NCI-H524 (cell line): ENCODE results near the gene CELSR1.

ENCODE experiments used
- DNase-seq, 2 experiments: peaks; one replicate each; lab custom pipeline; 2025; lab: John Stamatoyannopoulos, UW

Gene CELSR1

GRCh38 chr22:46553189-46553588 lies 15.8 kb upstream of the CELSR1 start:
- DNase-seq: no peak

GRCh38 chr22:46551996-46552395 lies 14.6 kb upstream of the CELSR1 start:
- DNase-seq: no peak

DNA sequence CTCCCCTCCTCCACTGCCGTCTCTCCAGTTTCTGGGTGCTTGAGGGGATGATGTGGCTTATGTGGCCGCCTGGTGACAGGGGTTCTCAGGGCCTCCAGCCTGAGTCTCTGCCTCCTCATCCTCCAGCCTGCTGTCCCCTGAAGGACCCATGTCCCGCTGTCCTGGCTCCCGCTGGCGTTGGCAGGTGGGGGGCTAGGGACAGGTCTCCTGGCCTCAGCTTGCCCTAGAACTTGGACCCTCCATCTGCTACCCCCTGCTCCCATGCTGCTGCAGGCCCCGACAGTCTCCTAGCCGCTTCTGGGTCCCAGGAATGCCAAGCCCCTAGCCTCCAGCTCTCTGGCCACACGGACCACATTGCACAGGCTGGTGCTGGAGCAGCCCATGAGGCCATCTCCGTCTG lies 13.9 kb upstream of the CELSR1 start:
- DNase-seq: no peak

DNA sequence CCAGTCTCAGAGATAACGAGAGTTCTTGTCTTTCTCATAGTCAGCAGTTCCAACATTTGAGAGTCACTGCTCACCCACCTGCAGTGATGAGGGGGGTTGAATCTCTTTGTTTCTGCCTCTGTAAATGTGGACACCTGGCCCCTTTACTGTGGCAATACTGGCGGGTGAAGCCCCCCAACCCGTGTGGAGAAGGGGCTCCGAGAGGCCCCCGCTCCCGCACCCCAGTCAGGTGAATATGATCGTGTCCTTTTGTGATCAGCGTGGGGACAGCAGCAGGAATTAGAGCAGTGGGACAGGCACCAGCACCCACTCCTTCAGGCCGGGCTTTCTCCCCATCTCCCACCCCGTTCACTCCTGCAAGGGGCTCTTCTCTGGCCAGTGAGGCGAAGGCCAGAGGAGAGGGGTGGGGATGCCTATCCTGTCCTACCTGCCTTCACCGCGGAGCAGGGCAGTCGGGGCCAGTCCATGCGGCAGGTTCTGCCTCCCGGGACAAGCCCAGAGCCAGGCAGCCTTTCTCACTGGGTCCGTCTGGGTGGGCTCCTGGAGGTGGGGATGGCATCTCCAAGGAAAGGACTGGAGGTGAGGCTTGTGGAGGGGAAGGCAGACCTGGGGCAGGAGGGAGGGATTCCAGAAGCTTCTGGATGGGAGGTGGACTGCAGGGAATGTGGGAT lies 12.7 kb upstream of the CELSR1 start:
- no peak for DNase-seq

DNA sequence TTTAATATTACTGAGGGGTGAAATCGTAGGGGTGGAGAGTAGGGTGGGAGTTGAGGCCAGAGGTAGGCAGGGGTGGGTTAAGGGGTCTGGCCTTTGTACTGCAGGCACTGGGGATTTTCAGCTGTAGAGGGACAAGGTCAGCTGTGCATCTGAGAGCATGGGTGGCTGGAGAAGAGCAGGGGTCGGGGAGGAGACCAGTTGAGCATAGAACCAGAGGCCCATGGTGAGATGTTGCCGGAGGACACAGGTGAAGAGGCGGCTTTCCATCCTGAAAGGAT lies 12.1 kb upstream of the CELSR1 start:
- no peak for DNase-seq

GRCh38 chr22:46547883-46548244 lies 10.4 kb upstream of the CELSR1 start:
- DNase-seq: no peak

DNA sequence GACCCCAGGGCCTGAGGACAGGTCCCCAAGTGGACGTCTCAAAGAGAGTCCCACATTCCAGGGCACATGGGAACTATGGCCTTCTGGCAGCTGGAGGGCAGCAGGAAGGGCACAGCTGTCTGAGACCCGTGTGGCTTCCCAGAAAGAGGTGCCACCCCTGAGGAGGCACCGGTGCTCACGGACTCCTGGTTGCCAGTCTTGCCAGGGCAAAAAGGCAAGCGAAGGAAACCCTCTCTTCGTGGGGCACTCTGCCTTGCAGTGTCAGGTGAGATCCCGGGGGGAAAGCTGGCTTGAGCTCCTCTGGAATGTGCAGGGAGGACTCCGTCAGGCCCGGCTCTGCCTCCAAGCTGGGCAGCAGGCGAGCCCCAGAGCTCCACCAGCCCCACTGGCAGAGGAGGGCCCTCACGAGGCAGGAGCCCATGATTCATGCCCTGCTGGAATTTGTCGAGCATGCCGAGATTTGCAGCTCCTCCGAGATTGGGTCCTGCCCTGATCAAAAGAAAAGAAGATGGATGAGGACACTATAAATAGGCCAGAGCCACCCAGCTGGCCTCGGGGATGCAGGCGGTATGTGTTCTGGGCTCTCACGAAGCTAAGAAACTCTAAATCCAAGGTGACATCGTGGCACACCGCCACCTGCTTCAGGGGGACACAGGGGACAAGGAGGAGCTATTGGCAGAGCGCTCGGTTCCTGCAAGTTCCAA lies 9.9 kb upstream of the CELSR1 start:
- no peak for DNase-seq

- DNase-seq: no peak
Measured at GRCh38 chr22:46546466-46547178, 9.2 kb upstream of the CELSR1 start.

- DNase-seq: no peak
Measured at GRCh38 chr22:46545086-46545792, 7.8 kb upstream of the CELSR1 start.

DNA sequence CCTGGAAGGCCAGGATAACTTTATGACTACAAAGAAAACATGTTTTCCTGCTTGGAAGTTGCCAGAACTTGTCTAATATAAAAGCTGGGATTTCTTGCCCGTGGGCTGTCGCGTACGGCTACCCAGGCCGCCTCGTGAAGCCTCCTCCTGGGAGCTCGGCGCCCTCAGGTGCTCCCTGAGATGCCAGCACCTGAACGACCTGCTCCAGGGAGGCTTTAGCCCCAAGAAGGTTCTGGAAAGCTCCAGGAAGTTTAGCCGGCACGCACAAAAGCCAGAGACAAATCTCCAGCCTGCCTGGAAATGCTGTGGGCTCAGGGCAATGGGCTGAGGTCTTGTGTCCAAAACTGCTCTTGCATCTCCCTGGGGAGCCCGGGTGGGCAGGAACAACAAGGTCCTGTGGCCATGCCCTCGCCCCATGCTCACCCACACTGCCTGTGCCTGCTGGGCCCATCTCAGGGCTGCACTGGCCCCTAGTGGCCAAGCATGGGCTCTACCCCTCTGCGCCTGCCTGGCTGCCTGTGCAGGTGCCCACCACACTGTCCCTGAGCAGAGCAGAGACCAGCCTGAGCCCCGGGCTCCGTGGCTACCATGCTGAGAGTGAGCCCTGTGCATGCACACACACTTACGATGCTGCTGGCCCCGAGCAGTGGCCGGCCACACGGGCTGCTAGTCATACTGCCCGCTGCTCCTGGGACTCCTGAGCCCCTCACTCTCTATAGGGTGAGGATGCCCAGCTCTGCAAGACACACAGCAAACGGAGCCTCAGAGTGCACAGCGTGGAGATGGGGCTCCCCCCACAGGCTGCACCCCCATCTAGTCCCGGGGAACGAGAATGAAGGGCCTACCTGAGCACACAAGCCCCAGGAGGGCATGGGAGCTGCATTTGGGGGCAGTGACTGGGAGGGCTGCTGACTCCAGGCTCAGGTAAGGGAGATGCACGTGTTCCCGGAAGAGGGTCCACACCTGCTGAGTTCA lies 4.9 kb upstream of the CELSR1 start:
- DNase-seq: peak; percentile 28 to 76

- no peak for DNase-seq
Measured at GRCh38 chr22:46541536-46541935, 4.1 kb upstream of the CELSR1 start.

DNA sequence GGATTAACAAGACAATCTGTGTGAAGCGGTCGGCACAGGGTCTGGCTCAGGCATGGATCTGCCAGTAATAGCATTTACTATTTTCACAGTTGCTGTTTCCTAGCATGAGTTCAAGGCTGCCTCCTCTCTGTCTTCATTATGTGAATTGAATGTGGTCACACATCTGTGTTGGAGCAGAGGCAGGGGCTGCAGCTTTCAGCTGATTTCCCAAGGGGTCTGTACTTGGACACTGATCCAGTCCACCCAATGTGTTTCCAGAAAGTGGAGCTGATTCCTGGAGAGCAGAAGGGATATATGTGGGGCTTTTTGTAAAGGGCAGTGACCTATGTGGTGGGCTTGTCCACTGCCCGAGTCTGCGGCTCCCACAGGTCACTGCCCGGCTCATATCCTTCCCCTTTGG lies 3.5 kb upstream of the CELSR1 start:
- no peak for DNase-seq

DNA sequence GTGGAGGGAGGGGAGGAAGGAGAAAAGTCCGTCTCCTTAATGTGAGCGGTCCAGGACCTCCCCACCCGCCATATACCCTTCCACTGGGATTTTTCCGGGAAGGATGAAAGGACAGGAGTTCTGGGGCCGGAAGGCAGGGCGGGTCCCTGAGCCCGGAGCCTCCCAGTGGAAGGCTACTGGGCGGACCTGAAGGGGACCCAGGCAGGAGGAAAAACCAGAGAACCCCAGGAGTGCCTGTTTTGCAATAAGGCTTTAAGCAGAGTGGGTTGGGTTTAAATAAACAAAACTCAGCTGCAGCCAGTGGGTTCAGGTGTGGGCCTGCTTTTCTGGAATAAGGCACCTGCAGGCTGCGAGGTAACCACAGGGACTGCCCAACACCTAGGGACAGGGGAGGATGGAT lies 1.7 kb upstream of the CELSR1 start:
- DNase-seq: no peak

GRCh38 chr22:46538814-46539160 lies 1.4 kb upstream of the CELSR1 start:
- no peak for DNase-seq

- DNase-seq: peak; percentile 17 to 41
Measured at GRCh38 chr22:46537946-46538813, 760 bp upstream of the CELSR1 start.

DNA sequence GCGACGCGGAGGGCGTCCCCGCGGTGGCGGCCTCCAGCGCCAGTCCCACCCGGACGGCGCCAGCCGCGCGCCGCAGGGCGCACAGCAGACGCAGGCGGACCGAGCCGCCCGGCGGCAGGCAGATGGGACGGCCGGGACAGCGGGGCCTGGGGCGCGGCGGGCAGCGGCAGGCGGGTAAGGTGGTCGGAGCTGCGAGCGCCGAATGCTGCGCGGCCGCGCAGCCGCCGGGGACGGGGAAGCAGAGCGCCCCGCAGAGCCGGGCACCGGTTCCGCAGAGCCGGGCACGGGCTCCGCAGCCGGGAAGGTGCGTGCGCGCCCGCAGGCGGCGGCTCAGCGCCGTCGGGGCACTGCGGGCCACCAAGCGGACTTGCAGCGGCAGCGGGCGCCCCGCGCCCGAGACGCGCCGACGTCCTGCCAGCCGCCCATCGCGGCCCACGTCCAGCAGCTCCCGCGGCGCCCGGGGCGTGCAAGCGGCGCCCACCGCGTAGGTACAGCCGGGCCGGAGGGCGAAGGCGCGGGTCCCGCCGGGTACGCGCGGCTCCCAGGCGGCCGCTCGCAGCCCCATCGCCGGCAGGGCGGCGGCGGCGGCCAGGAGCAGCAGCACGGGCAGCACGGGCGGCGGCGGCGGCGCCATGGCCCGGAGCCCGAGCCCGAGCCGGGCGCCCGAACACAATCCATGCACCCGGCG lies 739 bp downstream of the CELSR1 start:
- no peak for DNase-seq

DNA sequence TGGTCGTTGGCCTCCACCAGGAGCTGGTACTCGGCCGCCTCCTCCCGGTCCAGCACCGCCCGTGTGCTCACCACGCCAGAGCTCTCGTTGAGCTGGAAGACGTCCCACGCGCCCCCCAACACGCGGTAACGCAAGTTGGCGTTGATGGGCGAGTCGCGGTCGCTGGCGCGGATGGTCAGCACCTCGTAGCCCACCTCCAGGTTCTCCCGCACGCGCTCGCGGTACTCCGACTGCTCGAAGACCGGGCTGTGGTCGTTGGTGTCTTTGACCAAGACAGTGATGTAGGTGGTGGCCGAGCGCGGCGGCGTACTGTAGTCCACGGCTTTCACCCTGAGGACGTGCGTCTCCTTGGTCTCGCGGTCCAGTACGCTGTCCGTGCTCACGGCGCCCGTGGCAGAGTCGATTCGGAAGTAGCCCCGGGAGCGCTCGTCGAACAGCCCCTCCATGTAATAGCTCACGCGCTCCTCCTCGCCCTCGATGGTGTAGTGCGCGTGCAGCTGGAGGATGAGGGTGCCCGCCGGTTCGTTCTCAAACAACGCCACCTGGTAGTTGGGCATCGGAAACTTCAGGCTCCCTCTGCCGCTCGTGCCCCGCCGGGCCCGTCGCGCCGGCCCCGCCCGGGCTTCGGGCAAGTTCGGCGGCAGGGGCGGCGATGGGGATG lies 1.4 kb downstream of the CELSR1 start:
- DNase-seq: no peak

DNA sequence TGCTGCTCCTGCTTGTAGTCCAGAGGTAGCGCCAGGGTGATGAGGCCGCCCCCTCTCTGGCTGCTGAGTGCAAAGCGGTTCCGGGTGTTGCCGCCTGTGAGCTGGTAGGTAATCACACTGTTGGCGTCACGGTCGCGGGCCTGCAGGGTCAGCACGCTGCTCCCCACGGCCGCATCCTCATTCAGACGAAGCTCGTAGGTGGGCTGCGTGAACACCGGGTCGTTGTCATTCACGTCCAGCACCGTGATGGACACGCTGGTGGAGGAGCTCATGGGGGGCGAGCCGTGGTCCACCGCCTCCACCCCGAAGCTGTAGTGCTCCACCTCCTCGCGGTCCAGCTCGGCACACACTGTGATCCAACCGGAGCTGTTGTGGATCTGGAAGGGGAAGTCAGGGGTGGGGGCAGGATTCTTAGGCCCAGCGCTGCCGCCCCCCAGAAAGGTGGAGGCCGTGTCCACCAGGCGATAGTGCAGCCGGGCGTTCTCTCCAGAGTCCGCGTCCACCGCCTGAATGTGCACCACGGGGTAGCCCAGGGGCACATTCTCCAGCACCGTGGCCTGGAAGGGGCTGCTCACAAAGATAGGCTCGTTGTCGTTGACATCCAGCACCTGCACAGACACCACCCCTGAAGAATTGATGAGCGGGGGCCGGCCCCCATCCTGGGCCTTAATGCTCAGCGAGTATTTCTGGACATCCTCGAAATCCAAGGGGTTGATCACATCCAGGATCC lies 2.4 kb downstream of the CELSR1 start:
- no peak for DNase-seq

DNA sequence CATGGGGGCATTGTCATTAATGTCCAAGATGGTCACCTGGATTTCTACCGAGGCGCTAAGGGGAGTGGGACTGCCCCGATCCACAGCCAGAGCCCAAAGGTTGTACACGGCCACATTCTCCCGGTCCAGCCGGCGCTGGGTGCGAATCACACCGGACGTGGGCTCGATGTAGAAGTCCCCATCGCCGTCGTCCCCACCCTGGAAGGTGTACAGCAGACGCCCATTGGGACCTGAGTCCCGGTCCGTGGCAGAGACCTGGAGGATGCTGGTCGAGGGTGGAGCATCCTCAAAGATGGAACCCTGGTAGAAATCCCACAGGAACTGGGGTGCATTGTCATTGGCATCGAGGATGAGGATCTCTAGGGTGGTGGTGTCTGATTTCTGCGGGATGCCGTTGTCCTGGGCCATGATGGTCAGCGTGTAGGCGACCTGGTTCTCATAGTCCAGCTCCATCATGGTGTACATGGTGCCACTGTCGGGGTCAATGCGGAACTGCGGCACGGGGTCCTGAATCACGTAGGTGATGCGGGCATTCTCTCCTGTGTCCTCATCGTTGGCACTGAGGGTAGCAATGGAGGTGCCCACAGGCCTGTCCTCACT lies 3.1 kb downstream of the CELSR1 start:
- no peak for DNase-seq
